Activated effector memory CD4-positive, alpha-beta T cell treated with Interleukin-2 at 50 U/mL for 16 hours (primary cell): ENCODE data around the gene KREMEN1.
A peak's percentile ranks its signal among the peaks of the same experiment; 100 is the strongest.

ENCODE experiments used
- DNase-seq: peaks from one replicate; pipeline ENCODE4 v3.0.0-alpha.2; 2020

The KREMEN1 gene

GRCh38 chr22:29154364-29155048 is 81.7 kb downstream of the KREMEN1 start:
- DNase-seq = peak; percentile 39

- DNase-seq = no peak
Measured at GRCh38 chr22:29155966-29156365, 83.1 kb downstream of the KREMEN1 start.

GRCh38 chr22:29156507-29156906 is 83.7 kb downstream of the KREMEN1 start:
- DNase-seq = no peak

GRCh38 chr22:29157759-29158535 is 85.1 kb downstream of the KREMEN1 start:
- DNase-seq = no peak

GRCh38 chr22:29158546-29158945 is 85.7 kb downstream of the KREMEN1 start:
- no peak for DNase-seq

- DNase-seq = no peak
Measured at GRCh38 chr22:29163808-29164207, 91.0 kb downstream of the KREMEN1 start.

GRCh38 chr22:29165321-29166060 is 92.7 kb downstream of the KREMEN1 start:
- DNase-seq = no peak

- no peak for DNase-seq
Measured at GRCh38 chr22:29166180-29166579, 93.3 kb downstream of the KREMEN1 start.

GRCh38 chr22:29167032-29167911 is 94.4 kb downstream of the KREMEN1 start:
- DNase-seq = peak; percentile 5

GRCh38 chr22:29171721-29172120 is 98.9 kb downstream of the KREMEN1 start:
- no peak for DNase-seq

GRCh38 chr22:29172216-29172615 is 99.4 kb downstream of the KREMEN1 start:
- no peak for DNase-seq

- no peak for DNase-seq
Measured at GRCh38 chr22:29175312-29175835, 102.5 kb downstream of the KREMEN1 start.

GRCh38 chr22:29183971-29184848 is 111.4 kb downstream of the KREMEN1 start:
- DNase-seq = no peak

- no peak for DNase-seq
Measured at GRCh38 chr22:29184849-29185490, 112.1 kb downstream of the KREMEN1 start.

GRCh38 chr22:29186302-29186701 is 113.5 kb downstream of the KREMEN1 start:
- DNase-seq = no peak

- no peak for DNase-seq
Measured at GRCh38 chr22:29187831-29188230, 115.0 kb downstream of the KREMEN1 start.

- DNase-seq = no peak
Measured at GRCh38 chr22:29190051-29190450, 117.2 kb downstream of the KREMEN1 start.

- DNase-seq = no peak
Measured at GRCh38 chr22:29190918-29191317, 118.1 kb downstream of the KREMEN1 start.

GRCh38 chr22:29193021-29193420 is 120.2 kb downstream of the KREMEN1 start:
- no peak for DNase-seq

GRCh38 chr22:29194184-29194583 is 121.3 kb downstream of the KREMEN1 start:
- DNase-seq = no peak
